ENCODE measurements around the gene PPCDC.

PPCDC gene

GRCh38 chr15:75023181-75023871, at the start of gene PPCDC:
TSS of gene PPCDC (plus strand) at chr15:75023590. CDS start at chr15:75028319, 4,729 bp downstream.
- H3K27me3 ChIP-seq (ENCODE audit: control insufficient read depth, insufficient read depth, low read length) = no peaks in the 10 kb centered on the region
- peaks cover 2% of the 10 kb centered on the region for H3K4me1 ChIP-seq (ENCODE audit: control insufficient read depth, insufficient read depth, low read length)
- peaks cover 15% of the 10 kb centered on the region for H3K36me3 ChIP-seq (ENCODE audit: control insufficient read depth, insufficient read depth, low read length)
- no peaks in the 10 kb centered on the region for H3K9me3 ChIP-seq (ENCODE audit: control insufficient read depth, insufficient read depth, low read length)
- peak within 1 kb of the TSS; percentile 96 for H3K9ac ChIP-seq (ENCODE audit: low read depth, low read length)
- peak within 1 kb of the TSS; percentile 92 for H3K4me3 ChIP-seq (ENCODE audit: low read depth, low read length)

GRCh38 chr15:74976159-74976558, 47.2 kb upstream of the PPCDC start:
- no peaks in the 10 kb centered on the region for H3K36me3 ChIP-seq (ENCODE audit: control insufficient read depth, insufficient read depth, low read length)
- no peak overlapping the region for H3K9ac ChIP-seq (ENCODE audit: low read depth, low read length)
- no peaks in the 10 kb centered on the region for H3K9me3 ChIP-seq (ENCODE audit: control insufficient read depth, insufficient read depth, low read length)
- H3K4me3 ChIP-seq (ENCODE audit: low read depth, low read length) = no peak overlapping the region
- peaks cover 5% of the 10 kb centered on the region for H3K4me1 ChIP-seq (ENCODE audit: control insufficient read depth, insufficient read depth, low read length)
- H3K27me3 ChIP-seq (ENCODE audit: control insufficient read depth, insufficient read depth, low read length) = no peaks in the 10 kb centered on the region

- no peaks in the 10 kb centered on the region for H3K9me3 ChIP-seq (ENCODE audit: control insufficient read depth, insufficient read depth, low read length)
- peaks cover 5% of the 10 kb centered on the region for H3K4me1 ChIP-seq (ENCODE audit: control insufficient read depth, insufficient read depth, low read length)
- H3K9ac ChIP-seq (ENCODE audit: low read depth, low read length) = no peak overlapping the region
- H3K4me3 ChIP-seq (ENCODE audit: low read depth, low read length) = no peak overlapping the region
- H3K27me3 ChIP-seq (ENCODE audit: control insufficient read depth, insufficient read depth, low read length) = no peaks in the 10 kb centered on the region
- no peaks in the 10 kb centered on the region for H3K36me3 ChIP-seq (ENCODE audit: control insufficient read depth, insufficient read depth, low read length)
Observed at GRCh38 chr15:74977599-74977998, 45.8 kb upstream of the PPCDC start.

GRCh38 chr15:74978077-74978476, 45.3 kb upstream of the PPCDC start:
- Histone ChIP-seq H3K9ac (ENCODE audit: low read depth, low read length) (no peak overlapping the region), H3K36me3 (ENCODE audit: control insufficient read depth, insufficient read depth, low read length) (no peaks in the 10 kb centered on the region), H3K4me3 (ENCODE audit: low read depth, low read length) (no peak overlapping the region), H3K4me1 (ENCODE audit: control insufficient read depth, insufficient read depth, low read length) (peaks cover 5% of the 10 kb centered on the region), H3K27me3 (ENCODE audit: control insufficient read depth, insufficient read depth, low read length) (no peaks in the 10 kb centered on the region), H3K9me3 (ENCODE audit: control insufficient read depth, insufficient read depth, low read length) (no peaks in the 10 kb centered on the region)

GRCh38 chr15:74978503-74978902, 44.9 kb upstream of the PPCDC start:
- Histone ChIP-seq H3K27me3 (ENCODE audit: control insufficient read depth, insufficient read depth, low read length) (no peaks in the 10 kb centered on the region), H3K4me1 (ENCODE audit: control insufficient read depth, insufficient read depth, low read length) (peaks cover 5% of the 10 kb centered on the region), H3K9ac (ENCODE audit: low read depth, low read length) (no peak overlapping the region), H3K36me3 (ENCODE audit: control insufficient read depth, insufficient read depth, low read length) (no peaks in the 10 kb centered on the region), H3K4me3 (ENCODE audit: low read depth, low read length) (no peak overlapping the region), H3K9me3 (ENCODE audit: control insufficient read depth, insufficient read depth, low read length) (no peaks in the 10 kb centered on the region)

GRCh38 chr15:74982183-74982582, 41.2 kb upstream of the PPCDC start:
- H3K9ac ChIP-seq (ENCODE audit: low read depth, low read length) = no peak overlapping the region
- no peaks in the 10 kb centered on the region for H3K9me3 ChIP-seq (ENCODE audit: control insufficient read depth, insufficient read depth, low read length)
- H3K36me3 ChIP-seq (ENCODE audit: control insufficient read depth, insufficient read depth, low read length) = no peaks in the 10 kb centered on the region
- H3K4me3 ChIP-seq (ENCODE audit: low read depth, low read length) = no peak overlapping the region
- peaks cover 5% of the 10 kb centered on the region for H3K4me1 ChIP-seq (ENCODE audit: control insufficient read depth, insufficient read depth, low read length)
- no peaks in the 10 kb centered on the region for H3K27me3 ChIP-seq (ENCODE audit: control insufficient read depth, insufficient read depth, low read length)

- Histone ChIP-seq H3K4me3 (ENCODE audit: low read depth, low read length) (no peak overlapping the region), H3K4me1 (ENCODE audit: control insufficient read depth, insufficient read depth, low read length) (peaks cover 3% of the 10 kb centered on the region), H3K27me3 (ENCODE audit: control insufficient read depth, insufficient read depth, low read length) (no peaks in the 10 kb centered on the region), H3K9ac (ENCODE audit: low read depth, low read length) (no peak overlapping the region), H3K36me3 (ENCODE audit: control insufficient read depth, insufficient read depth, low read length) (no peaks in the 10 kb centered on the region), H3K9me3 (ENCODE audit: control insufficient read depth, insufficient read depth, low read length) (no peaks in the 10 kb centered on the region)
Observed at GRCh38 chr15:74983725-74984231, 39.6 kb upstream of the PPCDC start.

GRCh38 chr15:74988007-74988800, 35.2 kb upstream of the PPCDC start:
- Histone ChIP-seq H3K4me1 (ENCODE audit: control insufficient read depth, insufficient read depth, low read length) (no peaks in the 10 kb centered on the region), H3K9me3 (ENCODE audit: control insufficient read depth, insufficient read depth, low read length) (no peaks in the 10 kb centered on the region), H3K27me3 (ENCODE audit: control insufficient read depth, insufficient read depth, low read length) (peaks cover 2% of the 10 kb centered on the region), H3K4me3 (ENCODE audit: low read depth, low read length) (no peak overlapping the region), H3K9ac (ENCODE audit: low read depth, low read length) (no peak overlapping the region), H3K36me3 (ENCODE audit: control insufficient read depth, insufficient read depth, low read length) (no peaks in the 10 kb centered on the region)

- Histone ChIP-seq H3K4me3 (ENCODE audit: low read depth, low read length) (no peak overlapping the region), H3K36me3 (ENCODE audit: control insufficient read depth, insufficient read depth, low read length) (no peaks in the 10 kb centered on the region), H3K4me1 (ENCODE audit: control insufficient read depth, insufficient read depth, low read length) (no peaks in the 10 kb centered on the region), H3K27me3 (ENCODE audit: control insufficient read depth, insufficient read depth, low read length) (peaks cover 2% of the 10 kb centered on the region), H3K9me3 (ENCODE audit: control insufficient read depth, insufficient read depth, low read length) (no peaks in the 10 kb centered on the region), H3K9ac (ENCODE audit: low read depth, low read length) (no peak overlapping the region)
Observed at GRCh38 chr15:74989527-74989926, 33.9 kb upstream of the PPCDC start.

GRCh38 chr15:74992619-74993018, 30.8 kb upstream of the PPCDC start:
- H3K4me3 ChIP-seq (ENCODE audit: low read depth, low read length) = no peak overlapping the region
- no peaks in the 10 kb centered on the region for H3K36me3 ChIP-seq (ENCODE audit: control insufficient read depth, insufficient read depth, low read length)
- peaks cover 7% of the 10 kb centered on the region for H3K4me1 ChIP-seq (ENCODE audit: control insufficient read depth, insufficient read depth, low read length)
- H3K27me3 ChIP-seq (ENCODE audit: control insufficient read depth, insufficient read depth, low read length) = peaks cover 9% of the 10 kb centered on the region
- H3K9me3 ChIP-seq (ENCODE audit: control insufficient read depth, insufficient read depth, low read length) = no peaks in the 10 kb centered on the region
- H3K9ac ChIP-seq (ENCODE audit: low read depth, low read length) = no peak overlapping the region

- no peak overlapping the region for H3K9ac ChIP-seq (ENCODE audit: low read depth, low read length)
- H3K9me3 ChIP-seq (ENCODE audit: control insufficient read depth, insufficient read depth, low read length) = no peaks in the 10 kb centered on the region
- H3K4me3 ChIP-seq (ENCODE audit: low read depth, low read length) = no peak overlapping the region
- H3K27me3 ChIP-seq (ENCODE audit: control insufficient read depth, insufficient read depth, low read length) = peaks cover 9% of the 10 kb centered on the region
- peaks cover 6% of the 10 kb centered on the region for H3K36me3 ChIP-seq (ENCODE audit: control insufficient read depth, insufficient read depth, low read length)
- peaks cover 7% of the 10 kb centered on the region for H3K4me1 ChIP-seq (ENCODE audit: control insufficient read depth, insufficient read depth, low read length)
Observed at GRCh38 chr15:74994236-74994635, 29.2 kb upstream of the PPCDC start.

- peak overlapping the region; percentile 49 for H3K9ac ChIP-seq (ENCODE audit: low read depth, low read length)
- H3K4me1 ChIP-seq (ENCODE audit: control insufficient read depth, insufficient read depth, low read length) = peaks cover 7% of the 10 kb centered on the region
- peaks cover 6% of the 10 kb centered on the region for H3K36me3 ChIP-seq (ENCODE audit: control insufficient read depth, insufficient read depth, low read length)
- H3K27me3 ChIP-seq (ENCODE audit: control insufficient read depth, insufficient read depth, low read length) = peaks cover 9% of the 10 kb centered on the region
- peak overlapping the region; percentile 48 for H3K4me3 ChIP-seq (ENCODE audit: low read depth, low read length)
- H3K9me3 ChIP-seq (ENCODE audit: control insufficient read depth, insufficient read depth, low read length) = no peaks in the 10 kb centered on the region
Observed at GRCh38 chr15:74994685-74995084, 28.7 kb upstream of the PPCDC start.
